GM12878 (cell line): ENCODE data around the gene BATF. TPM values are rescaled to one million over a fixed set of nuclear protein-coding genes. Genes with fewer than 3 reads are reported as not detected.

Experiments
- BHLHE40 ChIP-seq, 2 experiments: fragments of 450-650 bp in 1 of 2; IDR thresholded peaks; 2 replicates each; pipeline ENCODE4 v1.6.1; 2011 to 2017; ENCODE audit warnings: low read depth in 2 of 2, borderline replicate concordance in 1 of 2, improper control_type of control experiment in 1 of 2, low read length in 1 of 2, mild to moderate bottlenecking in 1 of 2
- CBFB ChIP-seq: IDR thresholded peaks from 2 replicates; pipeline ENCODE4 v1.6.1; 2016; ENCODE audit warnings: antibody characterized with exemption, low read depth
- EED ChIP-seq: sonication (generic); IDR thresholded peaks from 2 replicates; pipeline ENCODE4 v1.6.1; 2016; ENCODE audit warnings: antibody characterized with exemption, low read depth
- EGR1 ChIP-seq, 2 experiments: IDR thresholded peaks; 1 replicate in 1 of 2; 2 replicates in 1 of 2; pipeline ENCODE4 v1.6.1; 2011 to 2012; ENCODE audit warnings: low read depth in 2 of 2, low read length in 2 of 2, borderline replicate concordance in 1 of 2, mild to moderate bottlenecking in 1 of 2, moderate library complexity in 1 of 2
- ETV6 ChIP-seq, 2 experiments: fragments of 450-650 bp in 1 of 2; IDR thresholded peaks in 1 of 2; conservative IDR thresholded peaks in 1 of 2; 2 replicates each; pipeline ENCODE4 v1.6.1; 2014; ENCODE audit warnings: antibody characterized with exemption in 1 of 2, borderline replicate concordance in 1 of 2, low read depth in 1 of 2, mild to moderate bottlenecking in 1 of 2, moderate library complexity in 1 of 2
- HDAC2 ChIP-seq: fragments of 200-600 bp; sonication (generic); IDR thresholded peaks from 2 replicates; pipeline ENCODE4 v1.6.1; 2017
- KAT2A ChIP-seq: conservative IDR thresholded peaks from 2 replicates; pipeline ENCODE4 v1.6.1; 2011; ENCODE audit warnings: low read depth, low read length; ENCODE audit not compliant: control insufficient read depth
- POLR2AphosphoS2 ChIP-seq: IDR thresholded peaks from 2 replicates; pipeline ENCODE4 v1.6.1; 2011; ENCODE audit warnings: low read depth, mild to moderate bottlenecking, low read length, improper control_type of control experiment, moderate library complexity
- POLR2AphosphoS5 ChIP-seq: IDR thresholded peaks from 2 replicates; pipeline ENCODE4 v1.6.1; 2011; ENCODE audit warnings: mild to moderate bottlenecking, low read length, inconsistent platforms
- RCOR1 ChIP-seq: conservative IDR thresholded peaks from 2 replicates; pipeline ENCODE4 v1.6.1; 2012; ENCODE audit warnings: low read depth, low read length, improper control_type of control experiment
- RUNX3 ChIP-seq: IDR thresholded peaks from 2 replicates; pipeline ENCODE4 v1.6.1; 2012; ENCODE audit warnings: low read length, inconsistent platforms
- SMC3 ChIP-seq: IDR thresholded peaks from 2 replicates; pipeline ENCODE4 v1.6.1; 2011; ENCODE audit warnings: low read length, improper control_type of control experiment, borderline replicate concordance
- STAT3 ChIP-seq: IDR thresholded peaks from 2 replicates; pipeline ENCODE4 v1.6.1; 2011; ENCODE audit warnings: low read depth, low read length, improper control_type of control experiment
- TCF7 ChIP-seq: IDR thresholded peaks from 2 replicates; pipeline ENCODE4 v1.6.1; 2014; ENCODE audit warnings: antibody characterized with exemption, borderline replicate concordance
- ZNF384 ChIP-seq: IDR thresholded peaks from 2 replicates; pipeline ENCODE4 v1.6.1; 2012; ENCODE audit warnings: low read depth, mild to moderate bottlenecking, low read length, improper control_type of control experiment, borderline replicate concordance
- polyA plus RNA-seq, 11 experiments: library from polyadenylated mRNA; depleted of rRNA in 4 of 11; unstranded in 6 of 11; stranded (reverse) in 5 of 11; fragments of >200 nt; fragmentation: Nextera tagmentation in 4 of 11; fragmentation: Illumina TruSeq in 1 of 11; extraction: Ambion mirVana in 4 of 11; extraction: Trizol in 1 of 11; gene quantifications; 1 replicate in 1 of 11; 2 replicates in 10 of 11; pipeline versions ENCODE4 v1.2.1 to v1.2.3, GENCODE V29; 2011 to 2016; ENCODE audit warnings: inconsistent platforms in 2 of 11, missing spikeins in 2 of 11, low read depth in 1 of 11
- total RNA-seq, 4 experiments: library from RNA; depleted of rRNA in 3 of 4; stranded (reverse); fragments of >200 nt in 3 of 4; fragmentation: Illumina TruSeq in 1 of 4; extraction: Trizol in 1 of 4; gene quantifications; 2 replicates each; pipeline versions ENCODE4 v1.2.1 to v1.2.3, GENCODE V29; 2013 to 2021
- TF ChIP-seq, protein P1 (sequence below): fragments of 450-650 bp; IDR thresholded peaks from 2 replicates; pipeline ENCODE4 v1.6.1; 2017; ENCODE audit warnings: low read depth, mild to moderate bottlenecking, moderate library complexity
- TF ChIP-seq, protein P2 (sequence below): fragments of 450-650 bp; IDR thresholded peaks from 2 replicates; pipeline ENCODE4 v1.6.1; 2018; ENCODE audit warnings: borderline replicate concordance, mild to moderate bottlenecking; ENCODE audit not compliant: partially characterized antibody
- TF ChIP-seq, protein P3 (sequence below): fragments of 450-650 bp; IDR thresholded peaks from 2 replicates; pipeline ENCODE4 v1.6.1; 2016; ENCODE audit warnings: mild to moderate bottlenecking
- TF ChIP-seq, protein P4 (sequence below): IDR thresholded peaks from 2 replicates; pipeline ENCODE4 v1.6.1; 2012; ENCODE audit warnings: low read depth, low read length, improper control_type of control experiment

Gene BATF
- total and polyA plus RNA-seq, 10 of the 15 experiments (the other 5 are each of a cell fraction or from before 2014, with no cell fraction given), result 10.0 to 154 (median 103) TPM

DNA sequence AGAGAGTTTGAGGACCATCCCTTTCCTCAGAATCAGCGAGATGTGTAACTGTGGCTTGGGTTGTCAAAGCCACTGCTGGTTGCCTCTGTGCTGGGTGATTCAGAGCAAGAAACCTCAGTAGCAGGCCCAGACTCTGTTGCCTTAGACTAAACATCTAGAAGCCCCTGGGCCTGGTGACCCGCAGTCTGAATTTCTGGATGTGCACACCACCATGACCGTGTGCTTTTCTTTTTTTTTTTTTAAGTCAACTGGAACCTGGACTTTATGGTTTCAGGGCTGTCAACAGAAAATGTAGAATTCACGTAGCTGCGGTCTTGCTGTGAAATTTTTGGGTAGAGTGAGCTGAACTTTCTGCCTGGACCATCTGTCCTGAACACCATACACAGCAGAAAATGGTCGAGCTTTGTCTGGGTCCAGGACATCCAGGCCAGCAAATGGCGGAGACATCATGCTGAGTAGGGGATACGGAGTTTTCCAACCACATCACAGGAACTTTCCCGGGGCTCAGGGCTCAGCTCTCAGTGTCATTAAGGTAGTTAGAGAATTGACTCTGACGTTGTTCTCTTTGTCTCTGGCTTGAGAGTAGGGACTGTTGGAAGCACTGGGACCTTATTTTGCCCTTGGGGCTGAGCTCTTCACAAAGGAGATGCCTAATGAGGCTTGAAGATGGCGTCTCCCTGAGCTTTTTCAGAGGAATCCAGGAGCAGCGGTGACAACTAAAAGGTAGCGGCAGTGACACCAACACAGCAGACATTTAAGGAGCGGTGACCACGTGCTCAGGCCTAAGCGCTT is 23.0 kb upstream of the BATF start (continued):
- TF ChIP-seq ETV6 (conservative IDR thresholded peaks at IDR 0.05 in 1 of 2, IDR thresholded peaks at IDR 0.05 in 1 of 2; ENCODE audit: borderline replicate concordance in 1 of 2, low read depth in 1 of 2) (peak in 1 of 2 experiments; percentile 54; a peak in 1 of 4 replicates), CBFB (peak; percentile 78), RUNX3 (peak; percentile 87), ZNF384 (peak; percentile 95), POLR2AphosphoS2 (no peak), HDAC2 (no peak), BHLHE40 (IDR thresholded peaks at IDR 0.05; ENCODE audit: borderline replicate concordance in 1 of 2, low read depth in 2 of 2, low read length in 1 of 2) (peak; percentile 74 to 79), EGR1 (IDR thresholded peaks at IDR 0.05; ENCODE audit: borderline replicate concordance in 1 of 2, low read depth in 2 of 2, low read length in 2 of 2) (0 out of 3 replicates have a peak, but pooled peaks of 1 of the 2 experiments have one; percentile 12), RCOR1 (0 out of 2 replicates have a peak, but pooled peaks have one; percentile 69), KAT2A (no peak), SMC3 (peak; percentile 30; the same call in 1 of the 2 replicates), EED (peak; percentile 85), STAT3 (0 out of 2 replicates have a peak, but pooled peaks have one; percentile 52), TCF7 (0 out of 2 replicates have a peak, but pooled peaks have one; percentile 26), POLR2AphosphoS5 (no peak)
- TF ChIP-seq, protein P1, sequence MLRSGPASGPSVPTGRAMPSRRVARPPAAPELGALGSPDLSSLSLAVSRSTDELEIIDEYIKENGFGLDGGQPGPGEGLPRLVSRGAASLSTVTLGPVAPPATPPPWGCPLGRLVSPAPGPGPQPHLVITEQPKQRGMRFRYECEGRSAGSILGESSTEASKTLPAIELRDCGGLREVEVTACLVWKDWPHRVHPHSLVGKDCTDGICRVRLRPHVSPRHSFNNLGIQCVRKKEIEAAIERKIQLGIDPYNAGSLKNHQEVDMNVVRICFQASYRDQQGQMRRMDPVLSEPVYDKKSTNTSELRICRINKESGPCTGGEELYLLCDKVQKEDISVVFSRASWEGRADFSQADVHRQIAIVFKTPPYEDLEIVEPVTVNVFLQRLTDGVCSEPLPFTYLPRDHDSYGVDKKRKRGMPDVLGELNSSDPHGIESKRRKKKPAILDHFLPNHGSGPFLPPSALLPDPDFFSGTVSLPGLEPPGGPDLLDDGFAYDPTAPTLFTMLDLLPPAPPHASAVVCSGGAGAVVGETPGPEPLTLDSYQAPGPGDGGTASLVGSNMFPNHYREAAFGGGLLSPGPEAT, result peak; percentile 79; the same call in 1 of the 2 replicates
- TF ChIP-seq, protein P2, sequence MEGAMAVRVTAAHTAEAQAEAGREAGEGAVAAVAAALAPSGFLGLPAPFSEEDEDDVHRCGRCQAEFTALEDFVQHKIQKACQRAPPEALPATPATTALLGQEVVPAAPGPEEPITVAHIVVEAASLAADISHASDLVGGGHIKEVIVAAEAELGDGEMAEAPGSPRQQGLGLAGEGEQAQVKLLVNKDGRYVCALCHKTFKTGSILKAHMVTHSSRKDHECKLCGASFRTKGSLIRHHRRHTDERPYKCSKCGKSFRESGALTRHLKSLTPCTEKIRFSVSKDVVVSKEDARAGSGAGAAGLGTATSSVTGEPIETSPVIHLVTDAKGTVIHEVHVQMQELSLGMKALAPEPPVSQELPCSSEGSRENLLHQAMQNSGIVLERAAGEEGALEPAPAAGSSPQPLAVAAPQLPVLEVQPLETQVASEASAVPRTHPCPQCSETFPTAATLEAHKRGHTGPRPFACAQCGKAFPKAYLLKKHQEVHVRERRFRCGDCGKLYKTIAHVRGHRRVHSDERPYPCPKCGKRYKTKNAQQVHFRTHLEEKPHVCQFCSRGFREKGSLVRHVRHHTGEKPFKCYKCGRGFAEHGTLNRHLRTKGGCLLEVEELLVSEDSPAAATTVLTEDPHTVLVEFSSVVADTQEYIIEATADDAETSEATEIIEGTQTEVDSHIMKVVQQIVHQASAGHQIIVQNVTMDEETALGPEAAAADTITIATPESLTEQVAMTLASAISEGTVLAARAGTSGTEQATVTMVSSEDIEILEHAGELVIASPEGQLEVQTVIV, result no peak
- TF ChIP-seq, protein P3, sequence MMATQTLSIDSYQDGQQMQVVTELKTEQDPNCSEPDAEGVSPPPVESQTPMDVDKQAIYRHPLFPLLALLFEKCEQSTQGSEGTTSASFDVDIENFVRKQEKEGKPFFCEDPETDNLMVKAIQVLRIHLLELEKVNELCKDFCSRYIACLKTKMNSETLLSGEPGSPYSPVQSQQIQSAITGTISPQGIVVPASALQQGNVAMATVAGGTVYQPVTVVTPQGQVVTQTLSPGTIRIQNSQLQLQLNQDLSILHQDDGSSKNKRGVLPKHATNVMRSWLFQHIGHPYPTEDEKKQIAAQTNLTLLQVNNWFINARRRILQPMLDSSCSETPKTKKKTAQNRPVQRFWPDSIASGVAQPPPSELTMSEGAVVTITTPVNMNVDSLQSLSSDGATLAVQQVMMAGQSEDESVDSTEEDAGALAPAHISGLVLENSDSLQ, result peak; percentile 23; the same call in 1 of the 2 replicates
- TF ChIP-seq, protein P4, sequence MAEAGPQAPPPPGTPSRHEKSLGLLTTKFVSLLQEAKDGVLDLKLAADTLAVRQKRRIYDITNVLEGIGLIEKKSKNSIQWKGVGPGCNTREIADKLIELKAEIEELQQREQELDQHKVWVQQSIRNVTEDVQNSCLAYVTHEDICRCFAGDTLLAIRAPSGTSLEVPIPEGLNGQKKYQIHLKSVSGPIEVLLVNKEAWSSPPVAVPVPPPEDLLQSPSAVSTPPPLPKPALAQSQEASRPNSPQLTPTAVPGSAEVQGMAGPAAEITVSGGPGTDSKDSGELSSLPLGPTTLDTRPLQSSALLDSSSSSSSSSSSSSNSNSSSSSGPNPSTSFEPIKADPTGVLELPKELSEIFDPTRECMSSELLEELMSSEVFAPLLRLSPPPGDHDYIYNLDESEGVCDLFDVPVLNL, result no peak
